GM19035 (cell line): ENCODE results near the gene PKDCC.
"Not testable (repeated sequence)": the region's sequence is repeated elsewhere in the genome, so short reads cannot be mapped to it uniquely, and the experiment has no call there.

Experiments
- ATAC-seq: cut with Tn5 transposase; IDR thresholded peaks from one replicate; pipeline ENCODE4 v1.9.1; 2021; ENCODE audit not compliant: unreplicated experiment

Gene PKDCC

GRCh38 chr2:42030200-42030759 lies 17.5 kb upstream of the PKDCC start:
- no peak for ATAC-seq

DNA sequence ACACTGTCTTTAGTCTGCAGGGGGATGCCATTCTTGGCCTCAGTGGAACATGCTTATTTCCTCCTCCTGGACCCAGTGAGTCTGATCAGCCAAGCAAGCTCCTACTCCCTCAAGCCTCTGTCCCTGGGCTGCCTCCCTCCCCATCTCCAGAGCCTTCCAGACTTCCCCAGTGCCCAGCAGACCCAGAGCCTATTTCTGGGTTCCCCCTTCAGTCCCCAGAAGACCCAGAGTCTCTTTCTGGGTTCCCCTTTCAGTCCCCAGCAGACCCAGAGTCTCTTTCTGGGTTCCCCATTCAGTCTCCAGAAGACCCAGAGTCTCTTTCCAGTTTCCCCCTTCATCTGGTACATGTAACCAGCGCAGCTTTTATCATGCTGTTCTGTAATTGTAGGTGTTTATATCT lies 17.0 kb upstream of the PKDCC start:
- ATAC-seq, result no peak

- ATAC-seq, result no peak
These were observed 16.3 kb upstream of the PKDCC start for GRCh38 chr2:42031281-42032223.

DNA sequence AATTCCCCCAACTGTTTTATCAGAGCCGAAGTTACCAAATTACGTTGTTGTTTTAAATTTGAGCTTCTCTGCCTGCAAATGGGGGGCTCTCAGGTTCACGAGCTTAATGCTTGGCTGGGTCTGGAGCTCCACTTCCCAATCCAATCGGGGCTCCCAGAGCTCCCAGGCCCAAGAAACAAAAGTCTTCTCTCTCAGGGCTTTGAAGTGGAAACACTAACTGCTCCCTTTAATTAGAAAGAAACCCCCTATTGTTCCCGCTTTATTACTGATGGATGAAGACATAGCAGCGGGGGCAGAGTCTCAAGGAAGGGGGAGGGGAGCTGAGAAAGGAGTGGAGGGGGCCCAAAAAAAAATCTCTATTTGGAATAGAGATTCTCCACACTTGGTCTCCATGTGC lies 15.6 kb upstream of the PKDCC start:
- ATAC-seq, result no peak

DNA sequence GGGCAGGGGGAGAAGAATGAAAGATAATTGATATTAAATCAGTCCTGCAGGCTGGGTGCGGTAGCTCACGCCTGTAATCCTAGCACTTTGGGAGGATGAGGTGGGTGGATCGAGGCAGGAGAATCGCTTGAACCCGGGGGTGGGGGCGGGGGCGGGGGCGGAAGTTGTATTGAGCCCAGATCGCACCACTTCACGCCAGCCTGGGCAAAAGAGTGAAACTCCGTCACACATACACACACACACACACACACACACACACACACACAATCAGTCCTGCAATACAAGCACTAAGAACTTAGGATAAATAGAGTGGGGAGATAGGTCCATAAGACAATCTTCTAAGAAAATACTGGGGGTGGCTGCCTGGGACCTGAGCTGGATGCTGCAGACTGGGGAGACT lies 15.1 kb upstream of the PKDCC start:
- no peak for ATAC-seq

- not testable (repeated sequence) for ATAC-seq
These were observed 13.7 kb upstream of the PKDCC start for GRCh38 chr2:42034096-42034495.

DNA sequence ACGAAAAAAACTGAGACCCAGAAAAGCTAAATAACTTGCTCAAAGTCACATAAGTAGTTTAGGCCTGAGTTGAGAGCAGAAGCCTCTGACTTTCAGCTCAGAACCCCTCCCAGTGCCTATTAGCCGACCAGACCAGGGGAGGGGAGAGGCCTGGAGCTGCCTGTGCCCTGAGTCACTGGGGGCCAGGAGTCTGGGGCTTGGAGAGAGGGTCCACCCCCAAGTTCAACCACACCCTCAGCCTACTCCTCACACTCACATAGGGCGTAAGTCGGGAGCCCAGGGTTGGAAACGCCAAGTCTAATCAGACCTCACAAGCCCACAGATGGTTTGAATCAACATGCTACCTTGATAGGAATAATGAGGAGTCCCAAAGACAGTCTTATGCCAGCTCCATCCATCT lies 12.6 kb upstream of the PKDCC start:
- no peak for ATAC-seq

GRCh38 chr2:42036413-42036812 lies 11.4 kb upstream of the PKDCC start:
- no peak for ATAC-seq

GRCh38 chr2:42036940-42037339 lies 10.9 kb upstream of the PKDCC start:
- ATAC-seq, result no peak

DNA sequence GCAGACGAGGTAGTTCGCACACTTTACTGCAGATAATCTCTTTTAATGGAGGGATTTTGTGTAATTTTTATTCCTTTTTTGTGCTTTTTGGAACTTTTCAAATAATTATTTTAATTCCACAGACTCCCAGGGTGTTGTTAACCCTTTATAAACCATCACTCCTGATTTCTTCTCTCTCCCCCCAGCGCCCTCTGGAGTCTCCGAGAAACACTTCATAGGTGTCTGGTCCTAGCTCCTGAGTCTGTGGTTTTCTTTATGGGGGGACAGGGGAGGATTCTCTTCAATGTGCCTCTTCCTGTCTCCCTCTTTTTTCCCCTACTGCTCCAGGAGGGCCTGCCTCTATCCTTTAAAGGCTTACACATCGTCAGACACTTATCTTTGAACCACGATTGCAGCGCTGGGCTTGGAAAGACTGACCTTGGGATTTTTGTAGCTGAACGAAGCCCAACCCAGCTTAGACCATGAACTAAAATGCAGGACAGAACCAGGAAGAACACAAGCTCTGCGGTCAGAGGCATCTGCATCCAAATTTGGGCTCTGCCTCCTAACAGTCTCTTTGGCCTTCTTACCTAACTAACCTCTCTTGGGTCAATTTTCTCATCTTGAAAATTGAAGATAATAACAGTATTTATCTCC lies 7.1 kb upstream of the PKDCC start:
- ATAC-seq, result no peak

GRCh38 chr2:42041377-42042127 lies 6.3 kb upstream of the PKDCC start:
- no peak for ATAC-seq

- no peak for ATAC-seq
These were observed 5.0 kb upstream of the PKDCC start for GRCh38 chr2:42042631-42043355.

GRCh38 chr2:42043789-42044394 lies 3.9 kb upstream of the PKDCC start:
- no peak for ATAC-seq

- ATAC-seq, result no peak
These were observed 2.9 kb upstream of the PKDCC start for GRCh38 chr2:42044939-42045338.

DNA sequence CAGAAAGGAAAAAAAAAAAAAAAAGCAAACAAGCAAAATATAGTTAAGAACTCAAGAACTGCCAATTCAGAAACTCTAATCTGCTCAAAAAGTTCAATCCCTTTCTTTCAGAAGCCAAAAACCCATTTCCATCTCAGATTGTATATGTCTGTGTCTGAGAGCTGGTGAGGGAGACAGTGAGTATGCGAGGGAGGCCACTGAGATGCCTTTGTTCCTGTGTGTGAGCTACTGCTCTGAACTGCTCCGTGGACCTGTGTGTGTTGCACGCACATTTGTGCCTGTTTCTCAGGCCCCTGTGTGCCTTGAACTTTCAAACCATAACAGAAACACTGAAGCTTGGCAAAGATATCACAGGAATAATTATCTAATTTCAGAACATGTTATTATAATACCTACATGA lies 2.5 kb upstream of the PKDCC start:
- ATAC-seq, result no peak

GRCh38 chr2:42045848-42046748 lies 1.7 kb upstream of the PKDCC start:
- no peak for ATAC-seq

DNA sequence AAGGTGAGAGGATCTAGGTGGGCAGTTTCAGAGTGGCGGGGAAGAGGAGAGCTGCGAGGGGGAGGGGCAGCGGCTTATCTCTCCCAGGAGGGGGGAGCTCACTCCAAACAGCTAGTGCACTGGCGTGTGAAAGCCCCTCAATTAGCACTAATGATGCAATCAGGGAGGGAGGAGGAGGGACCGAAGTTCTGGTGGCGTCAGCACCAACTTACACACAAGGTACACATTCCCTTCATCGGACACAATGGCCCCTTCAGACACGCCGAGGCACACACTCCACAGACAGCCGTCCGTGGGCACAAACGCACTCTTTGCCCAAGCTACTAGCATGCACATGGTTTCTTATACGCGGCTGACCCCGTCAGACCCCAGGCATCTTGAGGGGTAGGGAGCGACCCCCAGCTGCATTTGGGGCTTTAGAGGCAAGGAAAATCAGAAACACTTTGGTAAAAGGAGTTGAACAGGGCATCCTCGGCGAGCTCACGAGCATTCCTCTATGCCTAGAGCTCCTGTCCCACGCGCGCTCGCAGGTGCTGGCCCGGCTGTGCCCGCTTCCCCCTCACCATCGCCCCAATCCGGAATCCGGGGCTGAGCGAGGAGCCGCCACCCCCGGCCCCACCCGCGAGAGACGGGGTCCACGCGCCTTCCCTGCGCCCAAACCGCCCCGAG lies 868 bp upstream of the PKDCC start:
- peak; percentile 7 for ATAC-seq

DNA sequence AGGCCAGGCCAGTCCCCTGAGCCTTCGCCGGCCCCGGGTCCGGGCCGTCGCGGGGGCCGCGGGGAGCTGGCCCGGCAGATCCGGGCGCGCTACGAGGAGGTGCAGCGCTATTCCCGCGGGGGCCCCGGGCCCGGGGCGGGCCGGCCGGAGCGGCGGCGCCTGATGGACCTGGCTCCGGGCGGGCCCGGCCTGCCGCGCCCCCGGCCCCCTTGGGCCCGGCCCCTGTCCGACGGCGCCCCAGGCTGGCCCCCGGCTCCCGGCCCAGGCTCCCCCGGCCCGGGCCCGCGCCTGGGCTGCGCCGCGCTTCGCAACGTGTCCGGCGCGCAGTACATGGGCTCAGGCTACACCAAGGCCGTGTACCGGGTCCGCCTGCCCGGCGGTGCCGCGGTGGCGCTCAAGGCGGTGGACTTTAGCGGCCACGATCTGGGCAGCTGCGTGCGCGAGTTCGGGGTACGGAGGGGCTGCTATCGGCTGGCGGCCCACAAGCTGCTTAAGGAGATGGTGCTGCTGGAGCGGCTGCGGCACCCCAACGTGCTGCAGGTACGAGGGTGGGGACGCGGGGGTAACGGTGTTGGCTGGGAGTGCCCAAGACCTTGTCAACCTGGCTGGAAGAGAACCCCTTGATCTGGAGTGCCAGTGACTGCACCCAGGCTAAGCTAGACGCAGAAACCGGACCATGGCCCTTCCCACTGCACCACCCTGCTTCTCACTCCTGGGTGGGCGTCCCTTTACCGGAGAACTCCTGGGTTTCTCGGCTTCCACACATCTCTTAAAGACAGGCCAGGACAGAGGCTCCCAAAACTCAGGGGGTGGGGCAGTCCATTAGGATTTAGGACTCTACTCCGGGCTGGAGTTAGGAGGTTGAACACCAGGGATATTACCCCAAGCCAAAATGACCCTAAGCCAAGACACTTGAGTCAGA lies 739 bp downstream of the PKDCC start:
- peak; percentile 11 for ATAC-seq
